ENCODE results near the gene HOXA9. TPM values are rescaled to one million over a fixed set of nuclear protein-coding genes. Genes with fewer than 3 reads are reported as not detected.
A peak's percentile ranks its signal among the peaks of the same experiment; 100 is the strongest.

The HOXA9 gene
- total RNA-seq, 2 donors from 2014 or later: not detected

DNA sequence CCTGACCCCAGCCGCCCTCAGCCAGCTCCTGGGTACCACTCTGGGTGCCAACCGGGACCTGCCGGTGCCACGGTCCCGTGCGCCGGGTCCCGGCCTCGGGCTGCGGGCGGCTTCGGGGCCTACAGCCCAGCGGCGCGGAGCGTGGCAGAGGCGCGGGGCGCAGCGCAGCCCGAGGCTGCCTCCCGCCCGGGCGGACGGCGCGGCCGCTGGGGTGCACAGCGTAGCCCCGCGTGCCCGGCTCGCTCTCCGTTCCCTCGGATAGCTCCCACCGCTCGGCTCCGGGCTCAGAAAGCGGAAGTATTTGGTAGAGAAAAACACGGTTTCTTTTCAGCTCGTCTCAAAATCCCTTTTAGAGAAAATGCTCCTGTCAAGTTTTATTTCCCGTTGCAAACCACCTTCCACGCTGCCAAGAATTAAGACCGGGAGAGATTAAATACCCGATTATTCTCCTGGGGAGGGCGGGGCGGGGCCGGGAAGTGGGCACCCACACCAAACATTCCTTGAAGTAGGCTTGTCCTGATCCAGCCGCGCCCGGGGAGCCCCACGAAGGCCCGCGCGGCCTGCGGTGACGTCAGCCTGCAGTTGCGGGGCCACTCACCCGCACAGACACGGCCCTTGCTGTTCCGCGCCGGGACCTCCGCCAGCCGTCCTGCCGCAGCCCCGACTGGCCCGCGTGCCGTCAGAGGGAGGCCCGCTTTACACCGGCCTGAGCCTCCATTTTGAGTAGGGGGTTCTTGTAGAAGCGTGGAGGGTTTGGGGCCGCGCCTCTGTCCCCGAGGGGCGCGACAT lies 27.4 kb upstream of the HOXA9 start:
- peak in 1 of 2 donors; percentile 48 for ATAC-seq
- H3K27ac Mint-ChIP-seq: no peak overlapping the region
- no peaks in the 10 kb centered on the region for H3K9me3 Mint-ChIP-seq
- H3K36me3 Mint-ChIP-seq: peaks cover 0 to 11% of the 10 kb centered on the region in 2 donors
- DNase-seq (ENCODE audit: low spot score in 2 of 2): peak in 1 of 2 donors; percentile 28

DNA sequence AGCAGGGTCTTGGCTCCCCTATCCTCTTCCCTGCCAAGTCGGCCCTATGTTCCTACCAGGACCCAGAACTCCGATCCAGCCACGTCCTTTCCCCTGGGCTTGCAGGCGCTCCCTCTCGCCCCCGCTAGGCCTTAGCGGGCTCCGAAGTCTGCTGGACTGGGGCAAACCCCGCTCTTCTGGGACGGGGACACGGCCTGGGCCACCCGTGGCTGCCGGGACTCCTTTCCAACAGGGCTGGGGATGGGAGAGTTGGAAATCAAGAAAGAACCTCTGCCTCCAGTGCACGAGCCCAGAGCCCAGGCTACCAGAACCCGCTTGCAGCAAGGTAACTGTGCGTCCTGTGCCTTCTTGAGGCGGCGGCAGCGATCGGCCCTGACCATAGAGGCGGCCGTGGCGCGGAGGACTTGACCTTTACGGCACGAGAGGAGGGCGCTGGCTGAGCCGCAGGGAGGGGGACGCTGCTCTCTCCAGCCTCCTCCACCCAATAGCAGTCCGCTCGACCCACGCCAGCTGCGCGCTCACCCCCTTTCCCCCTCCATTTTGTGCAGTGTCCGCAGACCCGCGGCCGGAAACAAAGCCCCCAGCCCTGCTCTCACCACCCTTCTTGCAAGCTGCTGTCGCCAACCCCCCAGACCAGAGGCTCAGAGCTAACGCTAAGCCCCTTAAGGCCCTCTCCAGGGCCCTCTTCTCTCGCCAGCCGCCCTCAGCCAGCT lies 26.7 kb upstream of the HOXA9 start:
- Mint-ChIP-seq H3K27ac (no peak overlapping the region), H3K36me3 (peaks cover 0 to 11% of the 10 kb centered on the region in 2 donors), H3K9me3 (no peaks in the 10 kb centered on the region)
- ATAC-seq (no peak), DNase-seq (ENCODE audit: low spot score in 2 of 2) (peak in 1 of 2 donors; percentile 37)

DNA sequence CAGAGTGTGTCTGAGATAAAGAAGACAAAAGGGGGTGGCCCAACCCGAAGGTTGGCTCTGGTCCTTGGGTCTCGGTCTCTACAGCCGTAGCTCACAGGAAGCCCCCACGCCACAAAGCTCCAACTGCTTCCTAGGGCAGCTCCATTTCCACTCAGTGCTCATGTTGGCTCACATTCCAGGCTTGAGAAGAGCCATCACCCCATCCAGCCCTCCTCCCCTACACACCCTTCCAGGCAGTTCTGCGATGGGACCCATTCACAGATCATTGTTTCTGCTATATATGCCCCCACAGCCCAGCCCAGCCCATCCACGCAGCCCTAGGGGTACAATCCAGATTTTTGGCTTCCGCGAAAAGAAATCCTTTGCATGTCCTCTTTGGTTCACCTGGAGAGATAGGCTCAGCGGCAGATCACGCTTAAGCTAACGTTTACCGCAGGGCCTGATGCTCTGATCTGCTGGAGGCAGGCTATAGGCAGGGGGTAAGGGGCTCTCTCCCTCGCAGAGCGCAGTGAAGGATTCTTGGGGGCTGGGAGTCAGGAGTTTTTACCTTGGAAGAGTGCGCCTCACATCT lies 25.9 kb upstream of the HOXA9 start:
- H3K27ac Mint-ChIP-seq: no peak overlapping the region
- ATAC-seq (no peak), DNase-seq (ENCODE audit: low spot score in 2 of 2) (no peak)
- peaks cover 0 to 14% of the 10 kb centered on the region in 2 donors for H3K36me3 Mint-ChIP-seq
- H3K9me3 Mint-ChIP-seq: no peaks in the 10 kb centered on the region

DNA sequence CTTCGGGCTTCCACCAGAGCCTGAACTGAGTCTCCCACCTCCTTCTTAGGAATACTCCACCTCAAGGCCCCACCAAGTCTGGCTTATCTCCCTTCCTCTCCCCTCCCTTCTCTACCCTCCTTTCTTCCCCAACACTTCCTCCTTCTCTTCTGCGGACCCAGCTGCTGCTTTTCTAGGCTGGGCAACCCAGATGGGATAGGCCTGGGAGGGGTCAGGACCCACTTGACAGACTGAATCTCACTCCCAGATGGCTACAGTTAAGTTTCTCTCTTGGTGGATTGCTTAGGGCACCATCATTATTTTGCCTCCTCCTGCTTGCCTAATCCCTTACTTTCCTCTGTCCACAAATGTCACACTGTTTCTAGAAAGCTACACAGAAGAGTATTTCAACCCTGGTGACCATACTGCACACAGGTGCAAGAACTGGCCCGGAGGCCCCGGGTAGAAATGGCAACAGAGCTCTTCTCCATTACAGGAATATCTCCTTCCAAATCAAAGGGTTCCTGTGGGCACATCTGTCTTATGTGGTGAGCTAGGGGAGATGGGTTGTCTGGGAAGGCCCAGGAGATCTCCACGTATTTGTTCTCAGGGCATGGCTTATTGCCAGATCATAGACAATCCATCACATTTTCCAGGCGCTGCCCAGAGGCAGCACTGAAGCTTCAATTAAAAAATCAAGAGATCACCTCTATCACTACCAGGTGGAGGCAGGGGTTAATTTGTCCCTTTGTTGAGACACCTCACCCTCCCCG lies 24.8 kb upstream of the HOXA9 start:
- ATAC-seq (no peak), DNase-seq (ENCODE audit: low spot score in 2 of 2) (no peak)
- H3K9me3 Mint-ChIP-seq: no peaks in the 10 kb centered on the region
- no peak overlapping the region for H3K27ac Mint-ChIP-seq
- H3K36me3 Mint-ChIP-seq: peaks cover 0 to 19% of the 10 kb centered on the region in 2 donors

DNA sequence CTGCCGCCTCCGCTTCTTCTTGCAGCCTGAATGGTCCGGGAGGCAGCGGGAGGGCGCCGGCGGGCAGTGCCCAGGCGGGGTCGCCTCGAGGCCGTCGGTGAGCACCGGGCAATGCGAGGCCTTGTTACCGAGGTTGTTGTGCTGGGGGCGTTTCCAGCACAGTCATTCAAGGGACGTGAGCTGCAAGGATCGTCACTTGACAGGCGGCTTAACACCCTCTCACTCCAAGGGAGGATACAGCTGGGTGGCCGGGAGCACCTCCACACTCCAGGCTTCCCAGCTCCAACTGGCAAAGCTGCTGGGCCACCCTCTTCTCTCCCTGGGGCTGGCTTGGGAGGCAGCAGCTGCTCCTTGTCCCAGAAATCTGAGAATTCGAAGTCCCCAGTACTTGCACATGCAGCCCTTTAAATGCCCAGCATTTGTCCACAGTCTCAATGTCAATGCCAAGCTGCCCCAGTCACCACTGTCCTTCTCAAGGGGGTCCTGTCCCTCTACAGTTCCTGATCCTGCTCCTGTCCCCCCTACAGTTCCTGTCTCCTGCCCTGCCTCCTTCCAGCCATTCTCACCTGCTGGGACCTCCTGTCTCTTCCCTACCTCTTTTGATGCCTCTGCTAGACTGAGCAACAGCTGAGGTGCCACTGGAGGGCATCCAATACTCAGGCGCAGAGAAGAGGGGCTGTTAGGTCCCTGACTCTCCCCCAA lies 24.1 kb upstream of the HOXA9 start:
- no peak overlapping the region for H3K27ac Mint-ChIP-seq
- DNase-seq (ENCODE audit: low spot score in 2 of 2) (peak in 1 of 2 donors; percentile 44), ATAC-seq (no peak)
- no peaks in the 10 kb centered on the region for H3K9me3 Mint-ChIP-seq
- peaks cover 0 to 19% of the 10 kb centered on the region in 2 donors for H3K36me3 Mint-ChIP-seq

DNA sequence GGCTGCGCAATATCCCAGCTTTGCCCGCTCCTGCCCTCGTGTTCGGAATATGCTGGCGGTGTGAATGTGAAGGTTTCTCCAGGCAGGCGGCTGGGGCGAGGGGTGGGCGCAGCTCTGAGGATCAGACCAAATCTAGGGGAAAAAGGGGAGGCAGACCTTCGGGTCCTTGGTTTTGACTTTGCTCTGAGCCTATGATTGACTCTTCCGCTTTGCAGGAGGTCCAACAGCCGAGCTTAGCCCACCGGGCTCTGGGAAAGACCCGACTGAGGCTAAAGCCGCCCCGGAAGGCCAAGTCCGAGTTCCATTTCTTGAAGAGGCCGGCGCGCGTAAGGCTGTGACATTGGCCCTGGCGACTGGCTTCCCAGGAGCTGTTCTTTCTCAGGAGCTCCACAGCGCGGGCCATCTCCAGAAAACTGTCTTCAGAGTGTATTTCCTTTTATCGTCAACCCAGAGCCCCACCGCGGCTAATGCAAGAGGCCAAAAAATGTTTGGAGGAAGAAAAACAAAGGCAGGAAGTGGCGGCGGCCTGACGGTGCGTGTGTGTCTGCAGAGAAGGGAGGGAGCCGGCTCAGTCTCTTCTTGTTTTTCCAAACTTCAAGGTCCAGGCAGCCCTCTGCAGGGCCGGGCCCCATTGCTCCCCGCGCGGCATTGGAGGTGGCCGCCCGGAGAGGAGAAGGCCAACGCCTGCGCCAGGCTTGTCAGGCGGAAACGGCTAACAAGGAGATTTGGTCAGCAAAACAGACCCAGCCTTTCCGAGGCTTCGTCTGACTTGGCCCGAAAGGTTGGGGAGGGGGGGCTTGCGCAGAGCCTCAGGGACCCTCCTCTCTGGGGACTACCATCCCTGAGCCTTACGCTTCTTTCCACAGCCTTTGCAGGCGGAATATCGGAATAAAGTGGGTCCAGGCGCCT lies 23.3 kb upstream of the HOXA9 start:
- ATAC-seq: no peak
- Mint-ChIP-seq H3K27ac (peak overlapping the region in 1 of 2 donors; percentile 26), H3K36me3 (peaks cover 0 to 19% of the 10 kb centered on the region in 2 donors), H3K9me3 (no peaks in the 10 kb centered on the region)
- DNase-seq (ENCODE audit: low spot score in 2 of 2): peak in 1 of 2 donors; percentile 41

DNA sequence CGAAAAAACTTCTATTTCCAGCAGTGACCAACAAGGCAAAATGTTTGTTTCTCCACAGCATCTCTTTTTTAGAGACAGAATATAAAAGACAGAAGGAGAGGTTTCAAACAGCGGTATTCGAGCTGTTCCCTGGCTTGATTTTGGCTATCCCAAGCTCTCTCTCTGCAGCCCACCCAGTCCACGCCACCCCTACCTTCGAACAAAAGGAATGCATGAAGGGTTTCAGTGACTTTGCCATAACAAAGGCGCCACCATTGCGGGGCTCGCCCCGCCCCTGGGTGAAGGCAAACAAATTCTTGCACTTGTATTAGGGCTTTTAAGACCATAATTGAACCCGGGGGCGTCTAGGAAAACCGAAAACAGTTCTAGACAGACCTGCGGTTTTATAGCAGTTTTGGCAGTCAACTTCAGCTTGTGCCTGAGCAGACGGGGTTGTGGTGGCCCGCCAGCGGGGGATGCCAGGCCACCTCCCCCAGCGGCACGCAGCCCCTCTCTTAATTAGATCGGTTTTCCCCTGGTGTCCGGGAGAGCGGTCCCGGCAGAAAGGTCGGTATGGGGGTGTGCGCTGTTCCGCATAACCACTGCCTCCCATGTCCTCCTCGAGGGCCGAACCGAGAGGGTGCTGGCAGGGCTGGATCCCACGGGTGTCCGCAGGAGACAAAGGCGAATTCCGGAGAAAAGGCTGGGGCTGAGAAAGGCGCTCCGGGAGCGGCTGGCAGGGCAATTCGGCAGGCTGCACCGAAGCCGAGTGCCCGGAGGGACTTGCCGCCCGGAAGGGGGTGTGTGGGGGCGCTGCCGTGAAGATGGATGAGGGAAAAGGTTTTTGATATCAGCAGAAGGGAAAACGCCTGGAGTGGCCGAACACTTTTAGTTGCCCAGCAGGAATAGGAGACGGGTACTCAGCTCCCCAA lies 22.4 kb upstream of the HOXA9 start:
- ATAC-seq (no peak), DNase-seq (ENCODE audit: low spot score in 2 of 2) (peak in 1 of 2 donors; percentile 31)
- Mint-ChIP-seq H3K9me3 (no peaks in the 10 kb centered on the region), H3K27ac (no peak overlapping the region), H3K36me3 (peaks cover 0 to 19% of the 10 kb centered on the region in 2 donors)

DNA sequence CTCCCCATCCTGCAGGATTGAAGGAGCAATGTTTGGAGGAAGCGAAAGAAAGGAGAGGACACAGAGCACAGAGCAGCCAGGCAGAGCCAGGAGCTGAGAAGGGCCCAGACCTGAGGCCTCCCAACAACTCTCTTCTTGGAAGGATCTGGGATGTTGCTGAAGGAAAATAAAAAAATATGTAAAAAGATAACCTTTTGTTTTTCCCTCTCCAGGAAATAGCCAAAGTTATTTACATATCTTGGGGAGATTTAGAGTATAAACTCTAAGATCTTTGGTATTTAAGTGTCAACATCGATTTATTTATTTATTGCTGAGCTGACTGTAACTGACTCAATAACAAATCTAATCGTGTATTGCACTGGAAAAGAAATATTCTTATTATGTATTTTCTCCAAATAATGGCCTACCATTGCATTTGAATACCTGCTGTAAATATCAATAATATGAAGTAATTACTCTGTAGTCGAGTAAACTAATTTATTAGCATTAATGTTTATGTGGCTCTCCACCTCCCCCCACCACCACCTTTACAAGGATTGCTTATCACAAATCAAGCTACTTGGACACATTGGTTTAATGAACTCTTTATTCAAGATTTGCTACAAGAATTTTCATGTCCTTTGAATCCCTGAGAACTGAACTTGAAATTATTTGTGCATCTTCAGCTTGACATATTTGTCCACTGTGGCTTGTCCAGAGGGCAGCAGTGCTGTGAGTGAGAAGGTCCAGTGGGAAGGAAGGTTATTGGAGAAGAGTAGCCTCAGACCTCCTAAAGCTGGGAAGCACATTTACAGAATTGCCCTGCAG lies 21.5 kb upstream of the HOXA9 start:
- ATAC-seq: no peak
- H3K27ac Mint-ChIP-seq: no peak overlapping the region
- peaks cover 0 to 19% of the 10 kb centered on the region in 2 donors for H3K36me3 Mint-ChIP-seq
- H3K9me3 Mint-ChIP-seq: no peaks in the 10 kb centered on the region
- peak in 1 of 2 donors; percentile 14 for DNase-seq (ENCODE audit: low spot score in 2 of 2)

DNA sequence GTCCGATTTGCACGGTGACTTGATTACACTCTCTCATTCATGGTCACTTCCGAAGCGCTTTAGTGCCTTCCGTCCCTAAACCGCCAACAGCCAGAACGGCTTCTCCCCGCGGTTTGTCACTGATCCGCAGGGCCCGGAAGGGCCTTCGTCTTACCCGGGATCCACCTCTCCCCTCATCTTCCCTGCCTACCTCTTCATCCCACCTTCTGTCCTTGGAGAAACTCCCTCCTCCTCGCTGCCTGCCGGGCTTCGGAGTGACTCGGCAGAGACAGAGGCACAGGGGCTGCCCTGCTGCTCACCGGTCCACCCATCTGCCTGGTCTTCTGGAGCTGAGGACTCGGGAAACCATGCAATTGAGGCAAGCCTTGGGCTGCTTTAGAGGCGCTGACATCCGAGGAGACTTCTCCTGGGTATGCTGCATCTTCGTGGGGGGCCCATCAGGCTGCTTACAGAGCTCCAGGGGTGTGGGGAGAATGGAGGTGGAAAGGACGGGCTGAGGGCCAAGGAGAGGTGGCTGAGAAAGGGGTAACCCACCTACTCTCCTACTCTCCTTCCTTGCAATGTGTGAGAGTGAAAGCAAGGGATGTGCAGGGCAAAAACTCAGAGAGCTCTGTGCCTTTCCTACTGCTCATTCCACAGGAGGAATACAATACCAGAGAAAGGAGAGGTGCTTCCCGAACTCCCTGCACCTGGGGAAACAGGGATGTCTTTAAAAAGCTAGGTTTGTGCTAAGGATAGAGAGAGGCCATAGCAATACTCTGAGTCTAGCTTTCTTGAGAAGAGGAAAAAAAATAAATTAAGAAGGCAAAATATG lies 20.7 kb upstream of the HOXA9 start:
- Mint-ChIP-seq H3K36me3 (peaks cover 0 to 19% of the 10 kb centered on the region in 2 donors), H3K27ac (peak overlapping the region in 1 of 2 donors; percentile 93), H3K9me3 (no peaks in the 10 kb centered on the region)
- ATAC-seq (peak in 1 of 2 donors; percentile 21), DNase-seq (ENCODE audit: low spot score in 2 of 2) (peak in 1 of 2 donors; percentile 51)

DNA sequence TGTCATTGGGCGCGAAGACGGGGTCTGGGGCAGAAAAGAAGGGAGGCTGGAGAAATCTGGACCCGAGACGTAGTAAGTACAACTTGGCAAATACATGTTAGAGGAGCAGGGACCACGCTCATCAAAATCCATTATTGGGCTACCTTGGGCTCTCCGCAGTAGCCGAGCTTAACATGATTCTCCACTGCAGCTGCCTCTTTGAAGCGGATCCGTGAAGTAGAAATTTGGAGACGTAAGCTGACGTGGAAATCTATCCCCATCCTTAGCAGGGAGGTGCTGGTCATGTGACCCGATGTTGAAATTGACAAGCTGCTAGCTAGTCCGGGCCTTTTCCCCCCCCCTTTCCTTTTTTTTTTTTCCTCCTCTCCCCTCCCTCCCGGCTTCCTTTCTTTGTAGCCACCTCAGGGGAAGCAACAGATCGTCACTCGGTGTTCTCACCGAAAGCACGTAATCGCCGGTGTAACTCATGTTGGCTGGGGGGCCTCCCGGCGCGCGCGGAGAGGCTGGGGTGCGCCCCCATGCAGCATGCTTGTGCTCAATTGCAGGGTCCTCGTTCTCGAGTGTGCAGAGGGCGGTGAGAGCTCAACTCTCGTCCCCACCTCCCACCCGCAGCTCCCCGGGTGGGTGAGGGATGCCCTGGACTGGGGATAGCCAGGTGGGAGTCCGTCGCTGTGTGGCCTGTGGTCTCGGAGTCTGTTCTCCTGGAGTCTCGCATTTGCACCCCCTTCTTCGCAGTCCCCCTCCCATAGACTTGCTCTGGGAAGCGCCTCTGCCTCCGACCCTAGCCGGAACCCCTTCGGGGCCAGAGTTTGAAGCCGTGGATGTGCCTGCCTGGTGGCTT lies 19.9 kb upstream of the HOXA9 start, which contains the start of gene HOXA11:
TSS of gene HOXA11 (minus strand) at position 220 of the 841 bp plus-strand sequence. CDS start at position 132, 88 bp downstream.
- Mint-ChIP-seq H3K36me3 (peaks cover 0 to 15% of the 10 kb centered on the region in 2 donors), H3K27ac (peak within 1 kb of the TSS in 1 of 2 donors; percentile 93), H3K9me3 (no peaks in the 10 kb centered on the region)
- ATAC-seq: peak in 1 of 2 donors; percentile 14
- DNase-seq (ENCODE audit: low spot score in 2 of 2): peak in 1 of 2 donors; percentile 45

DNA sequence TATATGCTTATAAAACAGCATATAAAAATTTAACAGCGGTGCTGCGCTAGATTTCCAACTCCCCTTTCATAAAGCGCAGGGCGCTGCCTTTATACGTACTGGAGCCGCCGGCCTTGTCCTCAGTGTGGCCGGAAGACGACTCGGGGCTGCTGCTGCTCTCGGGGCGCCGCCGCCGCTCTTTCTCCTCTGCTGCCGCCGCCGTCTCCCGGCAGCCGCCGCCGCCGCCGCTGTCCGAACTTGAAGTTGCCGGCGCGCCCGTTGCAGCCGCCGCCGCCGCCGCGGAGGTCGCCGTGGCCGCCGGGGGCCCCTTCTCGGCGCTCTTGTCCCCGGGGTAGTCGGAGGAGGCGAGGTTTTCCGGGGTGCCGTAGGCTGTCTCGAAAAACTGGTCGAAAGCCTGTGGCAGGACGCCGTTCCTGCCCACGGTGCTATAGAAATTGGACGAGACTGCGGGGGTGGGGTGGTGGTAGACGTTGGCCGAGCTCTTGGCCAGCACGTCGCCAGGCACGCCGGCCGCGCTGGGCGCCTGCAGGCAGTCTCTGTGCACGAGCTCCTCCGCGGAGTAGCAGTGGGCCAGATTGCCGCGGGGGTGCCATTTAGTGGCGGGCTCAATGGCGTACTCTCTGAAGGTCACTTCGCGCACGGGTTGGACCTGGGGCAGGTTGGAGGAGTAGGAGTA lies 19.1 kb upstream of the HOXA9 start:
- H3K27ac Mint-ChIP-seq: no peak overlapping the region

More for the DNA sequence above, 19.1 kb upstream of the HOXA9 start:
- peak in 1 of 2 donors; percentile 30 for DNase-seq (ENCODE audit: low spot score in 2 of 2)
- H3K36me3 Mint-ChIP-seq: peaks cover 0 to 17% of the 10 kb centered on the region in 2 donors
- peak in 1 of 2 donors; percentile 47 for ATAC-seq
- H3K9me3 Mint-ChIP-seq: no peaks in the 10 kb centered on the region
